ENCODE results near the gene MZB1.
"Not testable (repeated sequence)": the region's sequence is repeated elsewhere in the genome, so short reads cannot be mapped to it uniquely, and the experiment has no call there.

MZB1 gene

DNA sequence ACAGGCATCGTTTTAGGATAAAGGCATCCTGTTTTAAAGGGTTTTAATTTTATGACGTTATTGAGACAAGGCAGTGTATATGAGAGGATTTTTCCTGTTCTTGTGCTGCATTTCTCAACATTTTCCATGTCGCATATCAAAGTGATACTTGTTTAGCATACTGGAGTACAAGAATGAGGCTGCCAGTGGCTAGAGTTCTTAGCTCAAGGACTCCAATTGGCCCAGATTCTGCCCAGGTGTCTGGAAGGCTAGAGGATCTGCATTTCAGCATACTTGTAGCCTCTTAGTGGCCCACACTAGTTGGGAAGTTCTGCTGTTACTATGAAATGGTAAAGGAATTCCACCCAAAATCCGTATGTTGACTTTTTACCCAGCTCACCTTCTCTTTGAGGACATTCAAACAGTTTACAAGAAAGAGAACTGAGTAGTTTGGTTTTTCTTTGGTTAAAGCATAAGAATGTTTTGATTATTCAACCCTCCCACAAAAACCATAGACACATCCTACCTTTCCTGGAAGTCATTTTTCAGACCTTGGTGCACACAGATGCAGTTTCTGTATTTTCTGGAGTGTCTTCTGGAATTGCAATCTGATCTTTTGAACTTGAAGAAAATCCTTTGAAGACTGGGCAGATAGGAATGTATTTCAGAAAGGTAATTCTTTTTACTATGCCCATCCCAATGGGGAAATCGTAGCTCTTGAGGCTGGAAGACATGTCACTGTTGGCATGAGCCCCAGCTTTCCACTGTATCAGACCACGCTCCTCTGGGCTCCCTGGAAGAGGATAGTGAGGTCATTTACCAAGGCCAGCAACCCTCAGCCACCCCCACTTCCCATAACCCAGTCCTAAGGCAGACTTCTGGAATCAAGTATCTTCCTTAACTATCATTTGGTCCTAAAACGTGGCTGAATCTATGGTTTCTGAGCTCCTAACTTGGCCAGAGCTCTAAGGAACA lies 18.0 kb downstream of the MZB1 start:
- DNase-seq, result no peak

DNA sequence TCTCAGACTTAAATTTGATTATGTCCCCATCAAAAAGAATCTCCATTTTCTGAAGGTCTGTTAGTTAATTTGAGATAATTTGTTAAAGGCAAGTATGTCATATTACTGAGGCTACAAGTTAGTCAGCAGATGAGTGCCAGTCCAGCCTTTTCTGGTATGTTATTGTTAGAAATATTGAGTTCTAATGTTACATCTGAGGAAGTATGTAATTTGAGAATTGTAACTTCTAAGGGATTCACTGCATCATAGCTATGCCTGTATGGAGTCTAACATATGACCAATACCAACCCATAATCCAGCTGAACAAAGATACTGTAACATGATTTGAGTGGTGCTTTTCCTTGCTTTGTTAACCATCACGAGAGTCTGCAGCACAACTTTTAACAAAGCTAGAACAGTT lies 20.5 kb downstream of the MZB1 start:
- DNase-seq, result no peak

DNA sequence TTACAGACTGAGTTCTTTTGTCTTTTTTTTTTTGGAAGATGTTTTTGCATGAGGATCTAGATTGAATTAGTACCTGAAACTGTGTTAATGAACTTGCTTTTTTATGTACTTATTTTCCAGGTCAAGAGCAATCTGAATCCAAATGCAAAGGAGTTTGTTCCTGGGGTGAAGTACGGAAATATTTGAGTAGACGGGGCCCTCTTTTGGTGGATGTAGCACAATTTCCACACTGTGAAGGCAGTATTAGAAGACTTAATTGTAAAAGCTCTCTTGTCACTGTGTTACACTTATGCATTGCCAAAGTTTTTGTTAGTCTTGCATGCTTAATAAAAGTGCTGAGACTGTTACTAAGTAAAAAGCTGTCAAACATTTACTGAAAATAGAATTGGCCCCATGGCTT lies 21.1 kb downstream of the MZB1 start:
- DNase-seq, result no peak

DNA sequence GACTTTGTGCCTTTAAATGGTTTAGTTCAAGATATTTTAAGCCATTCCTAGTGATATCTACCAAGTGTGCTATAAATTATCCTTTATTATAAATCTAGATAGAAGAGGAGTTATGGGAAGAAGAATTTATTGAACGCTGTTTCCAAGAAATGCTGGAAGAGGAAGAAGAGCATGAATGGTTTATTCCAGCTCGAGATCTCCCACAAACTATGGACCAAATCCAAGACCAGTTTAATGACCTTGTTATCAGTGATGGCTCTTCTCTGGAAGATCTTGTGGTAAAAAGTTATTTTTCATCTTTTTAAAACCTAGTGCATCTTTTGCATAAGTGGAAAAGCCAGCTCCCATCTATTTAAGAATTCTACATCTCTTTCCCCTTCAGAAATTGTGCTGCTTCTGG lies 25.2 kb downstream of the MZB1 start:
- DNase-seq, result no peak

DNA sequence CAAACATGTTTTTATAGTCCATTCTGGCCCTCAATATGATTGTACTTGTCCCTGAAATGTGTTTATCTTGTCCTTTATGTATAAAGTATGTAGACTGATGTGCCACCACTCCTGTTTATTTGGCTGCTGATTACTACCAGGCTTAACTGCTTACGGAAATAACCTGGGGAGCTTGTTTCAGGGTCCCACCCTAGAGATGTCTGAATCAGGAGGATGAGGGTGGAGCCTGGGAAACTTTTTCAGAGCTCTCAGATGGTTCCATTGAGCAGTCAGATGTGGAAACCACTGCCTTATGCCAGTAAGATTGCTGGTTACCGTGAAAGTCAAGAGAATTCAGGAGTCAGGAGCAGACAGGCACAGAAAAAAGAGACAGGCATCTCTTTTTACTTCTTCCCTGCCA lies 25.8 kb downstream of the MZB1 start:
- DNase-seq, result no peak

DNA sequence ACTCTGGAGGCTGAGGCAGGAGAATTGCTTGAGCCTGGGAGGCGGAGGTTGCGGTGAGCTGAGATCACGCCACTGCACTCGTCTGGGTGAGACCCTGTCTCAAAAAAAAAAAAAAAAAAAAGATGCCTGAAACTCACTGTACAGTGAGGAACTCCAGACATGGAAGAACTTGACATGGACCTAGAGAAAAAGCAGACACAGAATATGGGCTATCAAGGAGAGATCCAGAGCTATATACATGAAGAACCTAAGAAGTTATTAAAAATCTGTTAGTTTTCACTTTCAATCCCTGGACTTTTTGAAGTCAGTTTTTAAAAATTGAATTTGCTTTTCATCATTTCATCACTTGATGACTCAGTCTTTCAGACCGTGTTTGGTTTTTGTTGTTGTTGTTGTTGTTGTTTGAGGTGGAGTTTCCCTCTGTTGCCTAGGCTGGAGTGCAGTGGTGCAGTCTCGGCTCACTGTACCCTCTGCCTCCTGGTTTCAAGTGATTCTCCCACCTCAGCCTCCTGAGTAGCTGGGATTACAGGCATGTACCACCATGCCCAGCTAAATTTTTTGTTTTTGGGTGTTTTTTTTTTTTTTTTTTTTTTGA lies 27.8 kb downstream of the MZB1 start:
- DNase-seq, result no peak

DNA sequence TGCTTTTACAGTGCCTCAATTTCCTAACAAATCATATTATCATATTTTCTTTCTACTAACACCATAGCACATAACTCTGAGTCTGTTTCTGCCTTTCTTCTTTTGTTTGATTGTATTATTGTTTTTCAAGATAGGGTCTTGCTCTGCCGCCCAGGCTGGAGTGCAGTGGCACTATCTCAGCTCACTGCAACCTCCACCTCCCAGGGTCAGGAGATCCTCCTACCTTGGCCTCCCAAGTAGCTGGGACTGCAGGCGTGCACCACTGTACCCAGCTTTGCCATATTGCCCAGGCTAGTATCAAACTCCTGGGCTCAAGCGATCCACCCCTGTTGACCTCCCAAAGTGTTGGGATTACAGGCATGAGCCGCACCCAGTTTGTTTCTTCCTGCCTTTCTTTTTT lies 29.3 kb downstream of the MZB1 start:
- DNase-seq, result no peak

DNA sequence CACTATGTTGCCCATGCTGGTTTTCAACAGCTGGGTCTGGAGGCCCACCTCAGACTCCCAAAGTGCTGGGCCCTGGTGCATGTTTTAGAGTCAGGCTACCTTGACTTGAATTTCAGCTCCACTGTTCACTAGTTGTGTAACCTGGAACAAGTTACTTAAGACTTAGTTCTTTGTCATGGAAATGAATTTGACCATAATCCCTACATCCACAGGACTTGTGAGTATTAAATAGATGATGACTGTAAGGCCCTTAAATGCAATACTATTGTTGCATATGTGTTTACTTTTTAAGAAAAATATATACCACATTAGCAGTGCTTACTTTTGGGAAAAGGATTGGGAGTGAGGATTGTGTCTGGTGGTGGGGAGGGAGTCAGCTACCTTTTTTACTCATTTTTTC lies 31.6 kb downstream of the MZB1 start:
- no peak for DNase-seq

DNA sequence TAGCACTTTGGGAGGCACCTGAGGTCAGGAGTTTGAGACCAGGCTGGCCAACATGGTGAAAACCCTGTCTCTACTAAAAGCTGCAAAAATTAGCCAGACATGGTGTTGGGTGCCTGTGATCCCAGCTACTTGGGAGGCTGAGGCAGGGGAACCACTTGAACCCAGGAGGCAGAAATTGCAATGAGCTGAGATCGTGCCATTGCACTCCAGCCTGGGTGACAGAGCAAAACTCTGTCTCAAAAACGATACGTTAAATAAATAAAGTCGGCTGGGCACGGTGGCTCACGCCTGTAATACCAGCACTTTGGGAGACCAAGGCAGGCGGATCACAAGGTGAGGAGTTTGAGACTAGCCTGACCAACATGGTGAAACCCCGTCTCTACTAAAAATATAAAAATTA lies 33.8 kb downstream of the MZB1 start:
- DNase-seq, result not testable (repeated sequence)

DNA sequence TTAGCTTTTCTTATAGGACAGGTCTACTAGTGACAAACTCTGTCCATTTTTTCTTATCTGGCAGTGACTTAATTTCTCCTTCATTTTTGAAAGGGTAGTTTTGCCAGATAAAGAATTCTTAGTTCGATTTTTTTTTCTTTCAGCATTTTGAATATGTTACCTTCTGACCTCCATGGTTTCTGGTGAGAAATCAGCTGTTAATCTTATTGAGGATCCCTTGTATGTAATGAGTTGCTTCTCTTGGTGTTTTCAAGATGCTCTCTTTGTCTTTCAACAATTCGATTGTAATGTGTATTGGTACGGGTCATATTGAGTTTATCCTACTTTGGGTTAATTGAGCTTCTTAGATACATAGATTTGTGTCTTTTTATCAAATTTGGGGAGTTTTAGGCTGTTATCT lies 35.5 kb downstream of the MZB1 start:
- no peak for DNase-seq

DNA sequence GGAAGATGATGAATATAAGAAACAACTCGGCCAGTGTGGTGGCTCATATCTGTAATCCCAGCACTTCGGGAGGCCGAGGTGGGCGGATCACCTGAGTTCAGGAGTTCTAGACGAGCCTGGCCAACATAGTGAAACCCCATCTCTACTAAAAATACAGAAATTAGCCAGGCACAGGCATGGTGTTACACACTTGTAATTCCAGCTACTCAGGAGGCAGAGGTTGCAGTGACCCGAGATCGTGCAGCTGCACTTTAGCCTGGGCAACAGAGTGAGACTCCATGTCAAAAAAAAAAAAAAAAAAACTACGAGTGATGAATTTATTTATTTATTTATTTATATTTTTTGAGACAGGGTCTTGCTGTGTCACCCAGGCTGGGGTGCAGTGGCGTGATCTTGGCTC lies 41.9 kb downstream of the MZB1 start:
- not testable (repeated sequence) for DNase-seq

DNA sequence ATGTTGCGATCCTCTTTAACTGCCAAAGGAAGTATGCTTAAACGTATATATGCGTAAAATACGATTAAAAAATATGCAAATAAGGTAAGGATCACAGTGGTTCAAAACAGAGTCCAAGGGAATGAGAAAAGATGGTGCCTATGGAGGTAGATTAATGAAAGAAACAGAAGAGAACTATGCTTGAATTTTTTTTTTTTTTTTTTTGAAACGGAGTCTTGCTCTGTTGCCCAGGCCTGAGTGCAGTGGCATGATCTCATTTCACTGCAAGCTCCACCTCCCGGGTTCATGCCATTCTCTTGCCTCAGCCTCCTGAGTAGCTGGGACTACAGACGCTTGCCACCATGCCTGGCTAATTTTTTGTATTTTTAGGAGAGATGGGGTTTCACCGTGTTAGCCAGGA lies 44.3 kb downstream of the MZB1 start:
- DNase-seq, result not testable (repeated sequence)

DNA sequence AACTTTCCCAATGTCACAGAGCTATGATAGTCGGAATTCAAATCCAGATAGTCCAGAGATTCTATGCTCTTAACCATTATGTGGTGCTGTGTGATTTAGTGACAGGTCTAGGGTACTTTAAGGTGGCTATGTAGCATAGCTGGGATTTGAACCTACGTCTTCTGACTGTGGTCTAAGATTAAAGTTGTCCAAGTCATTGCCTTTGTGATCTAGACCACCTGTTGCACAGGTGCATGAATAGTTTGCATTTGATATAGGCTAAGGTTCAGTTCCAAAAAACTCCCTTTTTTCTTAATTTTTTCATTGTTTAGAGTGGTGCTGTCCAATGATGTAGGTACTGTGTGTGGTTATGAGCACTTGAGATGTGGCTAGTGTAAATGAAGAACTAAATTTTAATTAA lies 45.5 kb downstream of the MZB1 start:
- DNase-seq, result no peak

DNA sequence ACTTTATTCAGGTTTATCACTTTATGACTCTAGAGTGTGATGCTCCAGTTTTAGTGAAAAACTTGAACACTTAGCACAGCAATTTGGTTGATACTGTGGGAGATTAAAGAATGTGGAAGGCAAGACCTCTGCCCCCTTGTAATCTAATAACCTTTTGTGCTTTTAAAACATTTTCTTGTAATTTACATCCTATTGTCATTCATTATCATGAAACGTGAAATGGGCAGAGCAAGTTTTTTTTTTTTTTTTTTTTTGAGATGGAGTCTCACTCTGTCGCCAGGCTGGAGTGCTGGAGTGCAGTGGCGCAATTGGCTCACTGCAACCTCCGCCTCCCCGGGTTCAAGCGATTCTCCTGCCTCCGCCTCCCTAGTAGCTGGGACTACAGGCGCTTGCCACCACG lies 46.2 kb downstream of the MZB1 start:
- no peak for DNase-seq

DNA sequence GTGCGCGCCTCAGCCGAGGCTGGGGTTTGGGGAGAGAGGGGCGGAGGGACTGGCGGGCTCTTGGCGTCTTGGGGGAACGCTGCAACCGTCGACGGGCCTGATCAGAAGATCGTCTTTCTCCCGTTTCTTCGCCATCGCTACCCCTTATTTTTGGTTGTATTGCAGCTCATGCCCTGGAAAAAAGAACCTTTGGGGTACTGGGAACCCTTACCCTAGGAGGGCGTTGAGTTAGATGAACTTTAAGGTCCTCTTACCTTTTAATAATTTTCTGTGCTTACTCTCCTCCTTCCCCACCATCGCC lies 47.3 kb downstream of the MZB1 start:
- DNase-seq, result peak; percentile 70

DNA sequence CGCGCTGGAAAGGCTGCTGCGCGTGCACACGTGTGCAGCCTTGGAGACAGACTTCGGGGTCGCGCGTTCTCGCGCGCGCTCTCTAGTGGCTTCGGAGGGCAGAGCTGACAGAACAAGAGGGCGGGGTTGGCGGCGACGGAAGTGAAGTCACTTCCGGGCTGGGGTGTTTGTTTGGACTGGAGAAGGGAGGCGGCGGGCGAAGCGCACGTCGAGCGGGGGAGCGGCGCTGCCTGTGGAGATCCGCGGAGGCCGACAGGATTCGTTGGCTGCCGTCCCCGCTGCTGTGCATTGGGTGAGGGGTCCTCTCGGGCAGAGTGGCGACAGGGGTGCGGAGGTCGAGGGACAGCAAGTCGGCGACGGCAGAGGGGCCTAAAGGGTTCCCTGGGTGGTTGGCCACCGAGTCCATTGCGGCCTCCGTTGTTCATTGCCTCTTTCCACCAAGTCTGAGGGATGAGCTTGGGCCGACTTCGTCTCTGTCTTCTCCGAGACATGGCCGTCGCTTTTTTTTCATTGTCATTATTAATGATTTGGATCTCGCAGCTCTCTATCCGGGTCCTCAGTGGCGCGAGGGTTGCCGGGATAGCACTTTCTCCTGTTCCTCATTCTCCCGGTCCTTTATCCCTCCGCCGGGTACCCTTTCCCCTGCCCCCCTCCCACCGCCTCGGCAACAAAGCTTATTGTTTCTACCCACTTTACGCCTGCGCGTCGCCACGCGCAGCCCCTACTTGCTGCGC lies 47.9 kb downstream of the MZB1 start, which contains the start of gene PAIP2:
PAIP2 (plus strand) TSS at position 166 of the 734 bp plus-strand sequence. CDS start 21,931 bp downstream, outside the sequence.
- DNase-seq, result peak; percentile 92

DNA sequence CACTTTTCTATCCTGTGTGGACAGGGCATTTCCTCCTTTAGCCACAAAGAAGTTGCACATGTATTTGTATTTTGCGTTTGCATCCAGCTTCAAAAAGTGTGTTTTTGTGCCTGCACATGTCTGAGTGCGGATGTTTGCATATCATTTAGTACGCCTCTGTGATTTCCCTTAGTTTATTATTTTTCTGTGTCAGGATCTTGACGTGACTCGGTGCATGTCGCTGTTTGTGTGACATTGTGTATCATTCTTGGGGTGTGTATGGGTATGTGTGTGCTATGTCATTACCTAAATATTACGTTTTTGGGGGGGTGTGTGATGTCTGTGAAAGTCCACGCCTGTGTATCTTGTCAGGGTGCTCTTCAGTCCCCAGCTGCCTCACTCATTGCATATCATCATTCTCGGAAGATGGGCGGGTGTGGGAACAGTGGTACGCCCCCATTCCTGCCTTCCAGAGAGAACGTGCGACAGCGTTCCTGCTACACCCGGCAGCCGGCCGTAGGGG lies 48.5 kb downstream of the MZB1 start:
- DNase-seq, result no peak

DNA sequence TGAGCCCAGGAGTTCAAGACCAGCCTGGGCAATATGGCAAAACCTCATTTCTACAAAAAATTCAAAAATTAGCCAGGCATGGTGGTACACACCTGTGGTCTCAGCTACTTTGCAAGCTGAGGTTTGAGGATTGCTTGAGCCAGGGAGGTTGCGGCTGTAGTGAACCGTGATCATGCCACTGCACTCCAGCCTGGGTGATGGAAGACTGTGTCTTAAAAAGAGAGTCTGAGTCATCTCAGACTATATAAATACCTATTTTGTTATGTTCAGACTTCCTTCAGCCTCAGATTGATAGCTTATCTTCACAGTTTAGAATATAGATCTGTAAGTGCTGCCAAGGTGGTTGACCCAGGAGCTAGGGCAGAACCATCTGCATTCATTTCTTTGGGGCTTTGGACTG lies 49.7 kb downstream of the MZB1 start:
- no peak for DNase-seq
